ENCODE measurements around the gene ADI1.

The ADI1 gene

DNA sequence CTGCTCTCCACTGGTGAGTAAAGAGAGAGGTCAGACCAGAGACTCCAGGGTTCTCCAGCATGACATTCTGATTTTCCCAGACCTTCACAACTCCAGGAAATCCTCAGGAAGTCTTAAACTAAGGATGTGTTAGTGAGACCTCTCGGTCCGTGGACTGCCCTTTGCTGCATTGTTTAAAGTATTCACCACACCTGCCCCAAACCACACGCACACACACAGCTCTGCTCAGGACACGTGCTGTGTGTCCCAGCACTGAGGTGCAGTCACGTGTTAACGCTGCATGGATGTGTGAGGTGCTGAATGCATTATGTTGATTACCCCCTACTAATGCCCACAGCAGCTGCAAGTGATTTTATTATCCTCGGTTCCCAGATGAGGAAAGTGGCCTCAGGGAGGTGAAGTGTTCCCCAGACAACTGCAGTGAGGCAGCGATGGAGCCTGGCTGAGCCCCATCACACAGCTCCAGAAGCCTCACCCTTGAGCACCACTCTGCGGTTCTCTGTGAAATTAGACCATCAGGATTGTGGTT lies 71.5 kb downstream of the ADI1 start:
- DNase-seq (ENCODE audit: low read depth): no peak

Measured in T follicular helper cell (primary cell).